ENCODE data around the gene ULK4.
"Not testable (repeated sequence)": the region's sequence is repeated elsewhere in the genome, so short reads cannot be mapped to it uniquely, and the experiment has no call there.

ULK4 gene

DNA sequence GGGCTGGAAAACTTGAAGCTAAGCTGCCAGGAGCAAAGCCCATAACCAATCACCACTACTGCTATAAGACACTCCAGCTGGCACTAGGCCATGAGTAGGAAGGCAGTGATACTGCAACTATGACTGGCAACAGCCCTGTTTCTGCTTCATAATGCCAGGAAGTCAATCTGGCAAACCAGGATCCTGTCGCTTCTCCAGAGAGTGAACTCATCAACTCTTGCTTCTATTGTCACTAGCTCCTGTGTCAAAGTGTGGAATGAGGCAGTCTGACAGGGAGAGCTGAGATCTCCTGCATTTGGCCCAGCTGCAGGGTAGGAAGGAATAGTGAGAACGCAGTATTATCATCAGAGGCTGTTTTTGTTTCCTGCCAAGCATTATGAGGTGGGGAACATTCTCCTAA is 657.3 kb downstream of the ULK4 start:
- no peak for DNase-seq (ENCODE audit: low spot score)

DNA sequence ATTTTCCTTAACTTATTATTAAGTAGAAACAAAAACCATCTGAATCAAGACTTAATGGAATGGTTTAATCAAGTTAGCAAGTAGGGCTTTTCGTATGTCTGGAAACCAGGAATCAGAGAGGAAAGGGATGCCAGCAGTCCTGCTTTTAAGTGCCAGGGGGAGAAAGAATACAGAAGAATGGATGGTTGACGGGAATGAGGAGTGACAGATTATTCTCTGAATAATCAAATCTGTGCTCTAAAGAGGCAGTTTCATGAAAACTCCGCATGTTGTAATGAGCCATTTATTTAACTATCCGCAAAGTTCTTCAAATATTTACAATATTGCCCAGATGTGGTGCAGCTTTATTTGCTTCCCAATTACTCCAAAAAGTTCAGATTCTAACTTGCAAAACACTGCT is 659.6 kb downstream of the ULK4 start:
- DNase-seq (ENCODE audit: low spot score), result no peak

- no peak for DNase-seq (ENCODE audit: low spot score)
These were observed 660.4 kb downstream of the ULK4 start for GRCh38 chr3:41301548-41301947.

- no peak for DNase-seq (ENCODE audit: low spot score)
These were observed 662.9 kb downstream of the ULK4 start for GRCh38 chr3:41299036-41299435.

- DNase-seq (ENCODE audit: low spot score), result no peak
These were observed 664.2 kb downstream of the ULK4 start for GRCh38 chr3:41297750-41298149.

DNA sequence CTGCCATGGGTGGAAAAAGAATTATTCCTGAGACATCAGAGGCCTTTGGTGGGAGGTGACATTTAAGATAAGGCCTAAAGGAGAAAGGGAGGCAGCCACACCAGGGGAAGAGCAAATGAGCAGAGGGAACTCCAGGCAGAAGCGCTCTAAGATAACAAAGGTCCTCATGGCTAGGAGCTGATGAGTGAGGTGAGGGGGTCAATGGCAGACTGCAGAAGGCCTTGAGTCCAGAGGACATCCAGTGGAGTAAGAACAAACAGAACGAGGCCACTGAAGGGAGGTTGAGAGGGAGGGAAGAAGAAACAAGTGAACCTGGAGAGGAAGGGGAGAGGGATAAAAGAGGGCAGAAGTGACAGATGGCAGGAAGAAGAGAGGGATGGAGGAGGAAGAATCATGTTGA is 665.3 kb downstream of the ULK4 start:
- no peak for DNase-seq (ENCODE audit: low spot score)

DNA sequence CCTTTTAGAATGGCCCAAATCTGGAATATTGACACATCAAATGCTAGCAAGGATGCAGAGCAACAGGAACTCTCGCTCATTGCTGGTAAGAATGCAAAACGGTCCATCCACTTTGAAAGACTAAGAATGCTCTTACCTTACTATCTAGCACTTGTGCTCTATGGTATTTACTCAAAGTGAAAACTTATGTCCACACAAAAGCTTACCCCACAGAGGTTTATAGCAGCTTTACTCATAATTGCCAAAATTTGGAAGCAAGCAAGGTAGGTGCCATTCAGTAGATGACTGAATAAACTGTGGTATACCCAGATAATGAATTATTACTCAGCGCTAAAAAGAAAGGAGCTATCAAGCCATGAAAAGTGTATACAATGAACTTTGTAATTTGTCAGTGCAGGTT is 666.2 kb downstream of the ULK4 start:
- DNase-seq (ENCODE audit: low spot score), result no peak

DNA sequence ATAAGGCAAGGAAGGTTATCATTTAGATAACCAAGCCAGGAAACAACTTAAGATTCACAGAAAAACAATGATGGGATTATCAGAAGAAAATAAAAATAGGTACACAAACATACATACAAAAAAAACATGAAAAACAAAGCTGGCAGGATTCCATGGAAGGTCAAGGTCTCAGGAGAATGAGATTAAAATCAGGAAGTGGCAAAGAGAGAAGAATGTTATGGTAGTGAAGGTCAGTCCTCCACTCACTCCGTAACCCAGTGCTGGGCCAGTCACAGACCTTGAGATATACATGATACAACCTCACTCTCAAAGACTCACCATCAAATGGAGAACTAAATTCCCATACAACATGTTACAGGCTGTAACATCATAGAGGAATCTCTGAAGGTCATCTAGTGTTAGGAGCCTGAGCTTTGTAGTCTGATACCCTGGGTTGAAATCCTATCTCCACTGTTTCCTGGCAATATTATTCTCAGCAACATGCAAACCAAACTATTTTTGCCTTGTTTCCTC is 668.7 kb downstream of the ULK4 start:
- DNase-seq (ENCODE audit: low spot score), result no peak

DNA sequence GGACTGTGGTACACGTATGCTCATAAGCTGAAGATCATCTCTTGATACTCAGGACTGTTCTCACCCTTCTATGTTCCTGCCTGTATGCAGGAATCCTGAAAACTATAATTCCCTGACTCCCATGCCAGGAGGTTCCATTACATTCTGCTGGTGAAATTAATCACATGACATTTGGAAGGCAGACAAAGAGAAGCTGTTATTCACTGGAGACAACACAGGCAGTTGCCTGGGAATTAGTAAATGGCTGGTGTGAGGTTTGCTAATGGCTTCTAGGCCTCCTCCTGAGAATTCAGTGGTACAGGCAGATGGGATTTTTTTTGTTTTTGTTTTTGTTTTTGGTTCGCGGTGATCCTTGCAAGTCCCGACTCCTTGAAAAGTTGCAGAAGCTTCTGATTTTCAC is 671.2 kb downstream of the ULK4 start:
- no peak for DNase-seq (ENCODE audit: low spot score)

GRCh38 chr3:41290306-41290705 is 671.6 kb downstream of the ULK4 start:
- DNase-seq (ENCODE audit: low spot score), result no peak

- no peak for DNase-seq (ENCODE audit: low spot score)
These were observed 673.1 kb downstream of the ULK4 start for GRCh38 chr3:41288785-41289184.

- no peak for DNase-seq (ENCODE audit: low spot score)
These were observed 675.6 kb downstream of the ULK4 start for GRCh38 chr3:41286305-41286704.

- DNase-seq (ENCODE audit: low spot score), result not testable (repeated sequence)
These were observed 677.0 kb downstream of the ULK4 start for GRCh38 chr3:41284934-41285333.

GRCh38 chr3:41277790-41278465 is 684.0 kb downstream of the ULK4 start:
- DNase-seq (ENCODE audit: low spot score), result no peak

DNA sequence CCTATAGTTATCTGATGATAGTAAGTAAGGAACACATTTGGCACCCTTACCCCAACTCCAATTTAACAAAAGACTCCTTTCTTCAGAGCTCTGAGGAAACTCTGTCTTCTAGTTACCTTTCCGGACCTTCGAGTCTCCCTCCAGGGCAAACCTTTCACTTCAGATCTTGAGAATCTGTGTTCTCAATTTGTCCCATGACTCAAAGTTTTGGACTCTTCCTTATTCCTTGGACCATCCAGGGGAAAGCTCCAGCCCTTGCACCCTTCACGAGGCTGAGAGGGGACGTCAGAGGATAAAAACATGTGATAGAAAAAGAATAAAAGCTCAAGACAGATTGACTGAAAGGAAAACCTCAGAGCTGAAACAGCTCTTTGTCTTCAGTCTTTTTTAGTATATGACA is 685.7 kb downstream of the ULK4 start:
- DNase-seq (ENCODE audit: low spot score), result no peak

DNA sequence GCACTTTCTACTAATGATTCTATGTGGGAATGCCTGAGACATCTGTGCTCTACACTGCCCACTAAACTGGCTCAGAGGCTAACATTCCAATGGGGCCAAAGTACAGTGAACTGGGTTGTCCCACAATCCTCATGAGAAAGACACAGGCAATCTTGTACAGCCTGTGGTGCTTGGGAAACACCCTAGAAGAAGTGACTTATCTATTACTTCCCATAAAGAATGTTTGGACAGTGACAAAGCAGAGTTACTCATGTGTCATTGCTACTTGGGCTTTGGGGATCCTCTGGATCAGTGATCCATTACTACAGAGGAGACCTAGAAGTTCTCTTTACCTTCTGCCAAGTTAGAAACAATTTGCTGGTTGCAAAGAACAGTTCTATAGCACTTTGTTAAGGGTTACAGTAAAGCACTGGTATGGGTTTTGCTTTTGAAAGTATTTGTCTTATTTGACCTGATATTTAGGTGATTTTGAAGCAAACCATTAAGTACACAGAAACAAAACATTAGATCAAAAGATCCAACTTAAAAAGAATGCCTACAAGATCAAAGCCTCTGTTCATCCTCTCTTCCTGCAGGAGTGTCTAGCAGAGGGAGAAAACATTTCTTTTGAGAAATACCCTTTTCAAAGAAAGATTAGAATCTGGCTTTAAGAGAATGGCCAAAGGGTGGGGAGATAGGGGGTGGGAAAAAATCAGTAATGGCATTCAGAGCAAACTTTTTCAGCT is 686.8 kb downstream of the ULK4 start:
- no peak for DNase-seq (ENCODE audit: low spot score)

DNA sequence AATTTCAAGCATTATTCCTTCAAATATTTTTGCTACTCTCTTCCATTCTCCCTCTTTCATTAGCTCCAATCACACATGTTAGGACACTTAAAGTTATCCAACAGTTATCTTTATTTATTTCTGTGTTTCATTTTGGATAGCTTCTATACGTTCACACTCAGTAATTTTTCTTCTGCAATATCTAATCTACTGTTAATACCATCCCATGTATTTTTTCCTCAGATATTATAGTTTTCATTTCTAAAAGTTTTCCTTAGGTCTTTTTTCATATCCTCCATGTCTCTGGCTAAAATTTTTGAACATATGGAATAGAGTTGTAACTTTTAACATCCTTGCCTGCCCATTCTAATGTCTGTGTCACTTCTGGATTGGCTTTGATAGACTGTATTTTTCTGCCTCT is 689.2 kb downstream of the ULK4 start:
- DNase-seq (ENCODE audit: low spot score), result no peak

- DNase-seq (ENCODE audit: low spot score), result no peak
These were observed 693.8 kb downstream of the ULK4 start for GRCh38 chr3:41267975-41268640.

DNA sequence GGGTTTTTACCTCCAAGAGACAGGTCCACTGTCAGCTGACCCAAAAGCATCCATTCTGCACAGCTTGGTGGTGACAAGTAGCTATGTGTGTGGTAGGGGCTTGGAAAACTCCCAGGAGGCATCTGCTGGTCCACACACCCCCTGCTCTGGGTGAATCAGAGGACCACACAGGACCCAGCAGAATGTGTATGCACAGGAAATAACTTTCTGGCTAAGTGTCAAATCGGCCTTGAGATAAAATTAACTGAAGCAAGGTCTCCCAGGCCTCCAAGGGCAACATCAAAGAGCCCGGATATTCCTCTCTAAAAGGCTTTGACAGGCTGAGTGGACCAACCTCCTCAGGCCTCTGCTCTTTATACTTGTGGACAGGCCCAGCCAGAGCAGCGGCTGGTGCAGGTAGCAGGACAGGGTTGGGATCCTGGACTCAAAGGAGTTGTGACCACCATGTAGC is 696.1 kb downstream of the ULK4 start:
- no peak for DNase-seq (ENCODE audit: low spot score)

DNA sequence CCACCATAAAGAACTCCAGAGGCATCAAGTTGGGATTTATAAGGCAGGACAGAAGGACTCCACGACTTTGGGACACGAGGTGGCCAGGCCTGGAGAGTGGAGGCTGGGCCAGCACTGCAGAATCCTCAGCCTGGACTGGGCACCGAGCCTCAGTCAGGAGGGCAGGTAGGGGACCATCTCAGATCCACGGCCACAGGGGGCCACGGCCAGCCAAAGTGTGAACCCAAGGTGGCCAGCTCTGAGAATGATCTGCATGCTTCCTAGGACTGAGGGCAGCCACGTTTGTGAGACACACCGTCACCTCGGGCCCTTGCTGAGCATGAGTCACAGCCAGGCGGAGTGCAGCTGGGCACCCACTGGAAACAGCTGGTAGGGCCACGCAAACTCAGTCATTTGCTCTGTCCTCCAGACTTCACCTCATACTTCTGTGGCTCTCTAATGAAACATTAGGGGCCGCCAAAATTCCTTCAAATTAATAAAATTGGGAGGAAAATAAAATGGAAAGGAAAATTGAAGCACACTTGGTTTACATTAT is 696.8 kb downstream of the ULK4 start:
- no peak for DNase-seq (ENCODE audit: low spot score)

- no peak for DNase-seq (ENCODE audit: low spot score)
These were observed 701.8 kb downstream of the ULK4 start for GRCh38 chr3:41260063-41260450.

GRCh38 chr3:41259449-41260062 is 702.3 kb downstream of the ULK4 start:
- no peak for DNase-seq (ENCODE audit: low spot score)

Data from hematopoietic multipotent progenitor cell treated with erythropoietin and hydrocortisone succinate and interleukin-3 and kit ligand, for 15 days (in vitro differentiated cells).